ENCODE results near the gene PRSS8.
A peak's percentile ranks its signal among the peaks of the same experiment; 100 is the strongest.
"Not testable (repeated sequence)": the region's sequence is repeated elsewhere in the genome, so short reads cannot be mapped to it uniquely, and the experiment has no call there.

PRSS8 gene

DNA sequence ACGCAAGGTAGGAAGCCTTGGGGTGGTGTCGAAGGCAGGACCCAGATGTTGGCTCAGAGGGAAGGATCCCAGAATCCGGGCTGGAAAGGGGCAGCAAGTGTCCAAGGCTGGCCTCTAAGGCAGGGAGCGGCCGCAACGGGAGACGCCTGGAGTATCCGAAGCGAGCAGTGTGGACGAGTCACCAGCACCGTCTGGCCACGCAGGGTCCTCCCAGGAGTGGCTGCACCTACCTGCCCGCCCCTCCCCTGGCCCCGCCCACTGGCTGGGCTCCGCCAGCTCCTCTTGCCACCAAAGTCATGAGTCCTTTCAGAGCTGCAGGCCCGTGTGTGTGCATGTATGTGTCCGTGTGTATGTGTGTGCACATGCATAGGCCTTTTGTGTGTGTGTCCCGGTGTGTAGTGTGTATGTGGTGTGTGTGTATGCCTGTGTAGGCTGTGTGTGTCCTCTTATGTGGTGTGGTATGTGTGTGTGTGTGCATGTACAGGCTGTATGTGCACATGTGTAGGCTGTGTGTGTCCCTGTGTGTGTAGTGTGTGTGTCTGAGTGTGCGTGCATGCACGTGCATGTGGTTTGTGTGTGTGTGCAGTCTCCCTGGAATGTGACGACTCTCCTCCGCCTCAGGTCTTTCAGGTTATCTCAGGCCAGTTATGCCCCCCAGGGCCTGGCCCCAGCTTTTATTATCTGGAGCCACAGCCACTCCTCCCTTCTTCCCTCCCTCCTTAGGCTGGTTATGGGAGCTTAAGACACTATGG lies at the start of gene PRSS8:
Gene PRSS8 (minus strand): TSS at position 193 of the 752 bp plus-strand sequence. CDS start 229 bp downstream, outside the sequence.
- no peak for DNase-seq (ENCODE audit: extremely low spot score, insufficient read length, low read depth)

GRCh38 chr16:31184888-31185287 lies 49.4 kb upstream of the PRSS8 start:
- DNase-seq (ENCODE audit: extremely low spot score, insufficient read length, low read depth), result no peak
- no peak for FAIRE-seq

More for the DNA sequence above, at the start of gene PRSS8:
- no peak for FAIRE-seq

GRCh38 chr16:31183432-31184428 lies 48.2 kb upstream of the PRSS8 start:
- FAIRE-seq (no peak), DNase-seq (ENCODE audit: extremely low spot score, insufficient read length, low read depth) (no peak)

DNA sequence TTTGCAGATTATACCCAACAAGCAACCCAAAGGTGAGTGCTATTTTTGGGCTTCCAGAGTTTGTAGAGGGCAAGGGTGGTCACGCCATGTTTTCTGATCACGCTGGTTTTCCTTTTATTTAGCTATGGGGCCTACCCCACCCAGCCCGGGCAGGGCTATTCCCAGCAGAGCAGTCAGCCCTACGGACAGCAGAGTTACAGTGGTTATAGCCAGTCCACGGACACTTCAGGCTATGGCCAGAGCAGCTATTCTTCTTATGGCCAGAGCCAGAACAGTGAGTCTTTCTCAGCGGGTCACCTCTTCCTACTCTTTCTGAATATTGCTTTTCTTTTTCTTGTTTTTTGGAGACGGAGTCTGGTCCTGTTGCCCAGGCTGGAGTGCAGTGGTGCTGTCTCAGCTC lies 46.9 kb upstream of the PRSS8 start:
- DNase-seq (ENCODE audit: extremely low spot score, insufficient read length, low read depth) (no peak), FAIRE-seq (no peak)

DNA sequence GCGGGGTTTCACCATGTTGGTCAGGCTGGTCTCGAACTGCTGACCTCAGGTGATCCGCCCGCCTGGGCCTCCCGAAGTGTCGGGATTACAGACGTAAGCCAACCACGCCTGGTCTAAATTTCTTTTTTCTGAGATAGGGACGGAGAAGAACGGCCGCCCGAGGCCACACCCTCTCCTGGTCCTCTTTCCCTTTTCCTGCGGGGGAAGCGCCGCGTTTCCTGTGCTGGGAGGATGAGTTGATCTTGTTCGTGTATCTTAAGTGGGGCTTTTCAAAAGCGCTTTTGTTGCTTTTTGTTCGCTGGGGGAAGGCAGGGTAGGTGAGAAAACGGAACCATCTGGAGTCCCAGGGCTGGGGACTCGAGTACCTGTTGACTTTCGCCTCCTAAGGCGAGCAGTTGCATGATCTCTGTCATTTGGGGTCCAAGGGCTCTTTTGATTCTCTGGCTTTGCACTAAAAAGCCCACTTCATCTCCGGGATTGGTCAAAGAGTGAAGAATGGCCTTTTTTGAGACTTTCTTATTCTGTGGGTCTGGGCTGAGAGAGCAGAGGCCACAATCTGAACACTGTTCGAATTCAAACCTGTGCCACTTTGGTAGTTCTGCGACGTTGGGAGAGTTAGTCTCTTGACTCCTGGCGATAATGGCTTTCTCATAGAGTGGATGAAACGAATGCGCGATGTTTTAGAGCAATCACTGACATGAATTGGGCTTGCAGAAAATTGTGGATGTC lies 45.7 kb upstream of the PRSS8 start:
- FAIRE-seq (no peak), DNase-seq (ENCODE audit: extremely low spot score, insufficient read length, low read depth) (no peak)

- peak; percentile 84 for FAIRE-seq
Observed at GRCh38 chr16:31179747-31180459, 44.4 kb upstream of the PRSS8 start, which contains the start of gene FUS. Gene FUS (plus strand): TSS chr16:31180139. CDS start chr16:31180215, 76 bp downstream.

DNA sequence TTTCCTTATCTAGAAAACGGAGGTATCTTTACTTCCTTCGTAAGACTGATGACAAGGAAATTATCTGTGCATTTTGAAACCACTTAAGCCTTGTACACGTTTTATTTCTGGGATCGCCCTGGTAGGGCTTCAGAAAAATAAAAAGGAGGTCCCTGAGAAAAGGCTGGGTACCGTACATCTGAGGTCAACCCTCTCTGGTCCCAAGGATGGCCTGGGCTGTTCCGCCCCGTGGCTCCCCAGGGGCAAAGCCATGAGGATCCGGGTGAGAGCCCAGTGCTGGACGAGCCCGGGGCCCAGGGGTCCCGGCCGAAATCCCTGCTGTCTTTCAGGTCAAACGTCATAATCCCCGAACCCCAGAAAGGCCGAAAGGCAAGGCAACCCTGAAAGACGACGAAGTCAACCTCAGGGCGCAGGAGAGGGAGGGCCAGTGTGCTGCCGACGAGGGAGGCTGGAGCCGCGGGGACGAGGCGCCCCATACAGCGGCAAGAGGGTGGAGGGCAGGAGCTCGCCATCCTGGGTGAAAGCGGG lies 43.8 kb upstream of the PRSS8 start:
- FAIRE-seq, result no peak
- DNase-seq (ENCODE audit: extremely low spot score, insufficient read length, low read depth), result no peak

More at GRCh38 chr16:31179747-31180459, 44.4 kb upstream of the PRSS8 start, which contains the start of gene FUS:
- DNase-seq (ENCODE audit: extremely low spot score, insufficient read length, low read depth), result peak; percentile 86

- DNase-seq (ENCODE audit: extremely low spot score, insufficient read length, low read depth) (no peak), FAIRE-seq (no peak)
Observed at GRCh38 chr16:31177136-31177535, 41.6 kb upstream of the PRSS8 start.

- DNase-seq (ENCODE audit: extremely low spot score, insufficient read length, low read depth); FAIRE-seq: not testable (repeated sequence)
Observed at GRCh38 chr16:31170048-31170447, 34.5 kb upstream of the PRSS8 start.

GRCh38 chr16:31168848-31169247 lies 33.3 kb upstream of the PRSS8 start:
- no peak for FAIRE-seq
- no peak for DNase-seq (ENCODE audit: extremely low spot score, insufficient read length, low read depth)

DNA sequence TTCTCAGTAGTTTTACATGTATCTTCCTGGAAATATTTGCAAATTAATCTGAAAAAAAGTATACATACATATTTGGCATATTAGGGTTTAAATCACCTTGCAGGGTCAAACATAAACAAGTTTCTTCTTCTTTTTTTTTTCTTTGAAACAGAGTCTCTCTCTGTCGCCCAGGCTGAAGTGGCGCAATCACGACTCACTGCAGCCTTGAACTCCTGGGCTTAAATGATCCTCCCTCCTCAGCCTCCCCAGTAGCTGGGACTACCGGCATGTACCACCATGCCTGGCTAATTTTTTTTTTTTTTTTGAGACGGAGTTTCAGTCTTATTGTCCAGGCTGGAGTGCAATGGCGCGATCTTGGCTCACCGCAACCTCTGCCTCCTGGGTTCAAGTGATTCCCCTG lies 31.8 kb upstream of the PRSS8 start:
- no peak for FAIRE-seq
- DNase-seq (ENCODE audit: extremely low spot score, insufficient read length, low read depth), result no peak

DNA sequence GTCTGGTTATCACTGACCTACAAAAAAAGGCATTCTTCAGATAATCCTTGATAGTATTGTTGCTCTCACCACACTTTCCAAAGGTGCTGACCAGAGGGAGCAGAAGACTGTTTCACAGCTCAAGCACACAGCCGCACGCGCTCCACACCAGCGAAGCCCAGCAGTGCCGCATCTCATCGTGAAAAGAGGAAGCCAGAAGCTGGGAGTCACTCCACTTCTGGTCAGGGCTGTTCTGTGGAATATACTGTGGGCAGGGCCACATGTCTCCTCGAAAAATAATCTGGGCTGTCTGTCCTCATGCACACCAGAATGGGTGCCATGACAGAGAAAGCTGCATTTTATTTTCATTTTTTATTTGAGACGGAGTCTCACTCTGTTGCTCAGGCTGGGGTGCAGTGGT lies 21.6 kb upstream of the PRSS8 start:
- FAIRE-seq, result no peak

GRCh38 chr16:31150976-31151375 lies 15.4 kb upstream of the PRSS8 start:
- not testable (repeated sequence) for FAIRE-seq; DNase-seq (ENCODE audit: extremely low spot score, insufficient read length, low read depth)

More for the DNA sequence above, 21.6 kb upstream of the PRSS8 start:
- no peak for DNase-seq (ENCODE audit: extremely low spot score, insufficient read length, low read depth)

GRCh38 chr16:31149894-31150890 lies 14.7 kb upstream of the PRSS8 start, which contains the start of gene PRSS36:
Gene PRSS36 (minus strand): TSS chr16:31150066. CDS start chr16:31150035, 31 bp downstream.
- DNase-seq (ENCODE audit: extremely low spot score, insufficient read length, low read depth) (no peak), FAIRE-seq (no peak)

- DNase-seq (ENCODE audit: extremely low spot score, insufficient read length, low read depth), result no peak
- no peak for FAIRE-seq
Observed at GRCh38 chr16:31149332-31149731, 13.8 kb upstream of the PRSS8 start.

GRCh38 chr16:31148896-31149295 lies 13.4 kb upstream of the PRSS8 start:
- FAIRE-seq, result no peak

GRCh38 chr16:31148281-31148728 lies 12.8 kb upstream of the PRSS8 start:
- FAIRE-seq (no peak), DNase-seq (ENCODE audit: extremely low spot score, insufficient read length, low read depth) (no peak)

More at GRCh38 chr16:31148896-31149295, 13.4 kb upstream of the PRSS8 start:
- DNase-seq (ENCODE audit: extremely low spot score, insufficient read length, low read depth), result no peak

- DNase-seq (ENCODE audit: extremely low spot score, insufficient read length, low read depth), result no peak
- FAIRE-seq, result no peak
Observed at GRCh38 chr16:31147574-31147973, 12.0 kb upstream of the PRSS8 start.
